ENCODE results near the gene NSDHL.

NSDHL gene

GRCh38 chrX:152893980-152894610, 63.2 kb downstream of the NSDHL start:
- no peaks in the 10 kb centered on the region for H3K9me3 ChIP-seq (ENCODE audit: low read depth, low read length)
- TF ChIP-seq POLR2AphosphoS5 (IDR thresholded peaks at IDR 0.05; ENCODE audit: borderline replicate concordance, low read depth, low read length) (no peak), EZH2 (IDR thresholded peaks at IDR 0.05) (no peak), FOXP2 (optimal IDR thresholded peaks at IDR 0.05; ENCODE audit: control extremely low read depth, extremely low read length, insufficient read depth) (no peak)
- H3K27ac ChIP-seq = no peak overlapping the region
- H3K9ac ChIP-seq (ENCODE audit: insufficient read length) = no peak overlapping the region
- no peaks in the 10 kb centered on the region for H3K36me3 ChIP-seq (ENCODE audit: insufficient read depth, low read length)
- no peak for DNase-seq (ENCODE audit: low read depth, low spot score)
- H3K4me3 ChIP-seq = no peak overlapping the region

- H3K27ac ChIP-seq = no peak overlapping the region
Observed at GRCh38 chrX:152895121-152895520, 64.3 kb downstream of the NSDHL start.

GRCh38 chrX:152895724-152896420, 65.0 kb downstream of the NSDHL start:
- no peak for DNase-seq (ENCODE audit: low read depth, low spot score)
- Histone ChIP-seq H3K9me3 (ENCODE audit: low read depth, low read length) (no peaks in the 10 kb centered on the region), H3K36me3 (ENCODE audit: insufficient read depth, low read length) (no peaks in the 10 kb centered on the region), H3K9ac (ENCODE audit: insufficient read length) (no peak overlapping the region), H3K4me3 (no peak overlapping the region), H3K27ac (no peak overlapping the region)
- TF ChIP-seq FOXP2 (optimal IDR thresholded peaks at IDR 0.05; ENCODE audit: control extremely low read depth, extremely low read length, insufficient read depth) (no peak), EZH2 (IDR thresholded peaks at IDR 0.05) (no peak), POLR2AphosphoS5 (IDR thresholded peaks at IDR 0.05; ENCODE audit: borderline replicate concordance, low read depth, low read length) (no peak)

More at GRCh38 chrX:152895121-152895520, 64.3 kb downstream of the NSDHL start:
- Histone ChIP-seq H3K4me3 (no peak overlapping the region), H3K9ac (ENCODE audit: insufficient read length) (no peak overlapping the region), H3K9me3 (ENCODE audit: low read depth, low read length) (no peaks in the 10 kb centered on the region), H3K36me3 (ENCODE audit: insufficient read depth, low read length) (no peaks in the 10 kb centered on the region)
- TF ChIP-seq FOXP2 (optimal IDR thresholded peaks at IDR 0.05; ENCODE audit: control extremely low read depth, extremely low read length, insufficient read depth) = no peak
- TF ChIP-seq POLR2AphosphoS5 (IDR thresholded peaks at IDR 0.05; ENCODE audit: borderline replicate concordance, low read depth, low read length) = no peak
- TF ChIP-seq EZH2 (IDR thresholded peaks at IDR 0.05) = no peak
- DNase-seq (ENCODE audit: low read depth, low spot score) = no peak

- Histone ChIP-seq H3K36me3 (ENCODE audit: insufficient read depth, low read length) (no peaks in the 10 kb centered on the region), H3K27ac (no peak overlapping the region), H3K4me3 (no peak overlapping the region), H3K9ac (ENCODE audit: insufficient read length) (no peak overlapping the region), H3K9me3 (ENCODE audit: low read depth, low read length) (no peaks in the 10 kb centered on the region)
- DNase-seq (ENCODE audit: low read depth, low spot score) = no peak
- no peak for TF ChIP-seq EZH2 (IDR thresholded peaks at IDR 0.05)
Observed at GRCh38 chrX:152896450-152896849, 65.6 kb downstream of the NSDHL start.

GRCh38 chrX:152897222-152898131, 66.6 kb downstream of the NSDHL start, which contains the start of gene ZNF185:
ZNF185 (plus strand) TSS chrX:152898067; CDS start chrX:152914490, 16,423 bp downstream.
- Histone ChIP-seq H3K9me3 (ENCODE audit: low read depth, low read length) (no peaks in the 10 kb centered on the region), H3K9ac (ENCODE audit: insufficient read length) (no peak within 1 kb of the TSS), H3K36me3 (ENCODE audit: insufficient read depth, low read length) (no peaks in the 10 kb centered on the region), H3K4me3 (no peak within 1 kb of the TSS), H3K27ac (no peak within 1 kb of the TSS)
- no peak for DNase-seq (ENCODE audit: low read depth, low spot score)
- TF ChIP-seq POLR2AphosphoS5 (IDR thresholded peaks at IDR 0.05; ENCODE audit: borderline replicate concordance, low read depth, low read length) (no peak), EZH2 (IDR thresholded peaks at IDR 0.05) (no peak), FOXP2 (optimal IDR thresholded peaks at IDR 0.05; ENCODE audit: control extremely low read depth, extremely low read length, insufficient read depth) (no peak)

- H3K36me3 ChIP-seq (ENCODE audit: insufficient read depth, low read length) = no peaks in the 10 kb centered on the region
- no peak overlapping the region for H3K4me3 ChIP-seq
- TF ChIP-seq POLR2AphosphoS5 (IDR thresholded peaks at IDR 0.05; ENCODE audit: borderline replicate concordance, low read depth, low read length) = no peak
- no peak for TF ChIP-seq EZH2 (IDR thresholded peaks at IDR 0.05)
- no peak for TF ChIP-seq FOXP2 (optimal IDR thresholded peaks at IDR 0.05; ENCODE audit: control extremely low read depth, extremely low read length, insufficient read depth)
- H3K9me3 ChIP-seq (ENCODE audit: low read depth, low read length) = no peaks in the 10 kb centered on the region
- H3K27ac ChIP-seq = no peak overlapping the region
- H3K9ac ChIP-seq (ENCODE audit: insufficient read length) = no peak overlapping the region
- DNase-seq (ENCODE audit: low read depth, low spot score) = no peak
Observed at GRCh38 chrX:152898442-152898841, 67.6 kb downstream of the NSDHL start.

GRCh38 chrX:152899111-152899873, 68.4 kb downstream of the NSDHL start:
- H3K27ac ChIP-seq = no peak overlapping the region
- DNase-seq (ENCODE audit: low read depth, low spot score) = no peak
- no peaks in the 10 kb centered on the region for H3K36me3 ChIP-seq (ENCODE audit: insufficient read depth, low read length)
- TF ChIP-seq EZH2 (IDR thresholded peaks at IDR 0.05) (no peak), POLR2AphosphoS5 (IDR thresholded peaks at IDR 0.05; ENCODE audit: borderline replicate concordance, low read depth, low read length) (no peak), FOXP2 (optimal IDR thresholded peaks at IDR 0.05; ENCODE audit: control extremely low read depth, extremely low read length, insufficient read depth) (no peak)
- H3K4me3 ChIP-seq = no peak overlapping the region
- no peak overlapping the region for H3K9ac ChIP-seq (ENCODE audit: insufficient read length)
- H3K9me3 ChIP-seq (ENCODE audit: low read depth, low read length) = no peaks in the 10 kb centered on the region

Data from SK-N-MC (cell line).